Amniotic stem cell (primary cell): ENCODE data around the gene PROM1.

Experiments
- DNase-seq: peaks from one replicate; lab custom pipeline; 2025; lab: John Stamatoyannopoulos, UW

The PROM1 gene

GRCh38 chr4:16027114-16027513 lies 56.7 kb downstream of the PROM1 start:
- DNase-seq: no peak

GRCh38 chr4:16026160-16026761 lies 57.6 kb downstream of the PROM1 start:
- DNase-seq: peak; percentile 22

- DNase-seq: no peak
Observed at GRCh38 chr4:16025268-16025667, 58.6 kb downstream of the PROM1 start.

GRCh38 chr4:16023776-16024408 lies 59.9 kb downstream of the PROM1 start:
- no peak for DNase-seq

GRCh38 chr4:16021804-16022560 lies 61.8 kb downstream of the PROM1 start:
- no peak for DNase-seq

GRCh38 chr4:16019649-16020048 lies 64.2 kb downstream of the PROM1 start:
- no peak for DNase-seq

GRCh38 chr4:16018841-16019240 lies 65.0 kb downstream of the PROM1 start:
- no peak for DNase-seq

GRCh38 chr4:16018061-16018676 lies 65.7 kb downstream of the PROM1 start:
- DNase-seq: no peak

GRCh38 chr4:16016536-16016935 lies 67.3 kb downstream of the PROM1 start:
- DNase-seq: no peak

- no peak for DNase-seq
Observed at GRCh38 chr4:16011173-16011572, 72.7 kb downstream of the PROM1 start.

- no peak for DNase-seq
Observed at GRCh38 chr4:16009153-16009552, 74.7 kb downstream of the PROM1 start.

- DNase-seq: no peak
Observed at GRCh38 chr4:16007471-16008095, 76.2 kb downstream of the PROM1 start.

GRCh38 chr4:16006771-16007446 lies 76.9 kb downstream of the PROM1 start:
- DNase-seq: no peak

- DNase-seq: no peak
Observed at GRCh38 chr4:16005676-16006075, 78.1 kb downstream of the PROM1 start.

GRCh38 chr4:16001484-16001858 lies 82.4 kb downstream of the PROM1 start:
- DNase-seq: peak; percentile 29

GRCh38 chr4:16000708-16001483 lies 82.9 kb downstream of the PROM1 start:
- DNase-seq: no peak

- no peak for DNase-seq
Observed at GRCh38 chr4:15996773-15997172, 87.0 kb downstream of the PROM1 start.

GRCh38 chr4:15995826-15996225 lies 88.0 kb downstream of the PROM1 start:
- no peak for DNase-seq

GRCh38 chr4:15992167-15992485 lies 91.7 kb downstream of the PROM1 start:
- no peak for DNase-seq

GRCh38 chr4:15990570-15991285 lies 93.1 kb downstream of the PROM1 start:
- no peak for DNase-seq

GRCh38 chr4:15989424-15989823 lies 94.4 kb downstream of the PROM1 start:
- no peak for DNase-seq
